IPS-15b (cell line): Measurements from ENCODE around the gene RPL15.
A peak's percentile ranks its signal among the peaks of the same experiment; 100 is the strongest.
"Not testable (repeated sequence)": the region's sequence is repeated elsewhere in the genome, so short reads cannot be mapped to it uniquely, and the experiment has no call there.

Source experiments
- H3K27me3 ChIP-seq: one replicate; pipeline ENCODE4 v1.6.1; 2013; ENCODE audit warnings: low read length; ENCODE audit not compliant: control insufficient read depth, insufficient read depth
- H3K36me3 ChIP-seq: one replicate; pipeline ENCODE4 v1.6.1; 2013; ENCODE audit warnings: low read length; ENCODE audit not compliant: control insufficient read depth, insufficient read depth
- H3K4me1 ChIP-seq: one replicate; pipeline ENCODE4 v1.6.1; 2013; ENCODE audit warnings: mild to moderate bottlenecking, low read length; ENCODE audit not compliant: control insufficient read depth, insufficient read depth
- H3K4me3 ChIP-seq: one replicate; pipeline ENCODE4 v1.5.1; 2013; ENCODE audit warnings: low read depth, low read length
- H3K9ac ChIP-seq: one replicate; pipeline ENCODE4 v1.6.1; 2013; ENCODE audit warnings: low read depth, mild to moderate bottlenecking, low read length
- H3K9me3 ChIP-seq: one replicate; pipeline ENCODE4 v1.6.1; 2013; ENCODE audit warnings: mild to moderate bottlenecking, low read length; ENCODE audit not compliant: control insufficient read depth, insufficient read depth

Gene RPL15

GRCh38 chr3:23916886-23917678 lies at the start of gene RPL15, which contains the start of gene NKIRAS1:
RPL15 (plus strand) TSS chr3:23917132; CDS start chr3:23917860, 728 bp downstream.
NKIRAS1 (minus strand) TSS chr3:23916990; CDS start chr3:23910904, 6,086 bp downstream.
- H3K36me3 ChIP-seq: peaks cover 13% of the 10 kb centered on the region
- H3K27me3 ChIP-seq: peaks cover 8% of the 10 kb centered on the region
- H3K9ac ChIP-seq: peak within 1 kb of the TSS; percentile 99
- H3K4me1 ChIP-seq: no peaks in the 10 kb centered on the region
- no peaks in the 10 kb centered on the region for H3K9me3 ChIP-seq
- H3K4me3 ChIP-seq: peak within 1 kb of the TSS; percentile 94

DNA sequence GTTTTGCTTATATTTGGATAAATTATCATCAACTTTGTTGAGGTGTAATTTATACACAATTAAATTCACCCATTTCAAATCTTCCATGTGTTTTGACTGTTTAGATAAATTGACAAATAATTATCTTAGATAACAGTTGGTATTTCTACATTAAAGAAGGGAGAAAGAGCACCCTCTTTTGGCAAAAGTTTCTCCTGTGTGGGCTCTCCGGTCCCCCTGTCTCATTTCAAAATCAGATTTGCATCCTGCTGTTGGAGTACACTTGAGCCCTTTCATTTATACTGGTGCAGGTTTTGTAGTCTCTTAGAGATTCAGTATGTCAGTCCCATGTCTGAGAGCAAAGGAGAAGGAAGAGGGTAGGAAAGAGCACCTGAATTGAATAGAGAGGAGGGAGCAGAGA lies 49.5 kb upstream of the RPL15 start:
- Histone ChIP-seq H3K27me3 (no peaks in the 10 kb centered on the region), H3K36me3 (no peaks in the 10 kb centered on the region)

DNA sequence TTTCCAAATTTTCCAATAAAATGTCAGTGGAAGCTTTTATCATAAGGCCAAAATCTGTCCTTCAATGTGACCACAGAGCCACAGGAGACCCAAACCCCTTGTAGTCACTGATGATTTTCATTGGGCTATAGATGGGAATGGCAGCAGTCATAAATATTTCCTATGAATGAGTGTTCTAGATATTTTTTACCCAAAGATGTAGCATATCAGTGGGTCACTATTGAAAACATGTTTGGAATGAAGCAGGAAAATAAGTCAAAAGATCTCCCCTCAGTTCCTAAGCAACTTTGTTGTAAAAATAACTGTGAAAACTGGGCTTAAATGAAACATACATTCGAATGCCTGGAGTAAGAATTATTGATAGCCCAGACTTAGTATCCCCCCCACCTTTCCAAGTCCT lies 49.1 kb upstream of the RPL15 start:
- Histone ChIP-seq H3K27me3 (no peaks in the 10 kb centered on the region), H3K4me3 (no peak overlapping the region), H3K9me3 (no peaks in the 10 kb centered on the region), H3K36me3 (no peaks in the 10 kb centered on the region), H3K4me1 (peaks cover 17% of the 10 kb centered on the region), H3K9ac (no peak overlapping the region)

More for the DNA sequence above, 49.5 kb upstream of the RPL15 start:
- Histone ChIP-seq H3K9ac (no peak overlapping the region), H3K4me3 (no peak overlapping the region), H3K4me1 (peaks cover 17% of the 10 kb centered on the region), H3K9me3 (no peaks in the 10 kb centered on the region)

DNA sequence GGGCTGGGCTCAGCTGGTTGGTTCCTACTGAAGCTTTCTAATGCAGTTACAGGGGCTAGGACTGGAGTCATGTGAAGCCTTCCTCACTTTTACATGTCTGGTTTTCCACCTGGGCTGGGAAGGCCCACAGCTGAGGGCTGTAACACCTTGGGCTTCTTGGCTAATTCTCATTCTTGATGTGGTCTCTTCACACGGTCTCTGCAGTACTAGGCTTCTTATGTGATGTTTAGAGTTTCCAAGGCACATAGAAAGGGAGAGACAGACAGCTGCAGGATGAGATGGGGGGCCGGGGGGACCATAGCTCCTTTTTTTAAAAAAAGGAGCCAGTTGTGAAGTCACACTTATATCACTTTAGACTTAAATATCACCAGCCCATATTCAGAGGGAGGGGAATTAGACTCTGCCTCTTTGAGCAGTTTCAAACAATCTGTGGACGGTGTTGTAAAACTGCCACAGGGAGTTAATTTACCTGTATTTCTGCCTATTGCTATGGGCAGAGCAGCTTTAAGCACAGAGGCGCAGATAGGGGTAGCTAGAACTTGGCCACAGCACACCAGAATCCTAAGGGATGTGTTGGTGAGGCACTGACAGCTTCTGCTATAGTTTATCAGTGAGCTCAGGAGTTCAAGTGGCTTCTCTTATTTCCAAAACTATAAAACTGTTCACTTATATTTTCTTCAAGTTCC lies 46.8 kb upstream of the RPL15 start:
- no peaks in the 10 kb centered on the region for H3K36me3 ChIP-seq
- H3K4me1 ChIP-seq: peaks cover 14% of the 10 kb centered on the region
- H3K9ac ChIP-seq: no peak overlapping the region
- no peaks in the 10 kb centered on the region for H3K9me3 ChIP-seq
- H3K27me3 ChIP-seq: no peaks in the 10 kb centered on the region
- H3K4me3 ChIP-seq: no peak overlapping the region

- H3K9me3 ChIP-seq, H3K27me3 ChIP-seq, H3K36me3 ChIP-seq, H3K4me3 ChIP-seq, H3K9ac ChIP-seq: not testable (repeated sequence)
- H3K4me1 ChIP-seq: peaks cover 10% of the 10 kb centered on the region
Measured at GRCh38 chr3:23870663-23871043, 46.3 kb upstream of the RPL15 start.

- H3K9ac ChIP-seq, H3K4me3 ChIP-seq, H3K9me3 ChIP-seq, H3K4me1 ChIP-seq, H3K27me3 ChIP-seq, H3K36me3 ChIP-seq: not testable (repeated sequence)
Measured at GRCh38 chr3:23871361-23871760, 45.6 kb upstream of the RPL15 start.

- H3K36me3 ChIP-seq: no peaks in the 10 kb centered on the region
- H3K4me1 ChIP-seq: no peaks in the 10 kb centered on the region
- H3K4me3 ChIP-seq: no peak overlapping the region
- H3K9me3 ChIP-seq: no peaks in the 10 kb centered on the region
- no peaks in the 10 kb centered on the region for H3K27me3 ChIP-seq
- no peak overlapping the region for H3K9ac ChIP-seq
Measured at GRCh38 chr3:23872330-23872729, 44.6 kb upstream of the RPL15 start.

DNA sequence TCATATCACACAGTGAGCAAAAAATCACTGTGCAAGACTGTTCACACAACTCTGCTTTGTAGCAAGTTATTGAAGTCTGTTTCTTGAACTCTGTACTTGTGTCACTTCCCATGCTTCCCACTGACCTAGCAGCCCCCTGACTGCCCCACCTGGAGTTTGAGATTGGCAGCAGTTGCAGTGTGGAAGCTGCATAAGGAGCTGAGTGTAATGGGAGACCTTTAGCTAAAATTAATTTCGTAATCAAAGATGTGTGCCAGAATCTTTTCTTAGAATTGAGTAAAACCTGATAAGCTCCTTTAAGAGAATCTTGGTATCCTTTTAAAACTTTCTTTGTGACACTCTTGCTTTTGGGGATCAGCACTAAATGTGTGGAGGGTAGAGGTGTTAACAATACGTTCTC lies 43.0 kb upstream of the RPL15 start:
- Histone ChIP-seq H3K9ac (no peak overlapping the region), H3K9me3 (peaks cover 4% of the 10 kb centered on the region), H3K4me1 (no peaks in the 10 kb centered on the region), H3K36me3 (no peaks in the 10 kb centered on the region), H3K4me3 (no peak overlapping the region), H3K27me3 (no peaks in the 10 kb centered on the region)

GRCh38 chr3:23874359-23875112 lies 42.4 kb upstream of the RPL15 start:
- no peaks in the 10 kb centered on the region for H3K4me1 ChIP-seq
- no peak overlapping the region for H3K9ac ChIP-seq
- peaks cover 4% of the 10 kb centered on the region for H3K9me3 ChIP-seq
- no peaks in the 10 kb centered on the region for H3K36me3 ChIP-seq
- H3K4me3 ChIP-seq: no peak overlapping the region
- no peaks in the 10 kb centered on the region for H3K27me3 ChIP-seq

DNA sequence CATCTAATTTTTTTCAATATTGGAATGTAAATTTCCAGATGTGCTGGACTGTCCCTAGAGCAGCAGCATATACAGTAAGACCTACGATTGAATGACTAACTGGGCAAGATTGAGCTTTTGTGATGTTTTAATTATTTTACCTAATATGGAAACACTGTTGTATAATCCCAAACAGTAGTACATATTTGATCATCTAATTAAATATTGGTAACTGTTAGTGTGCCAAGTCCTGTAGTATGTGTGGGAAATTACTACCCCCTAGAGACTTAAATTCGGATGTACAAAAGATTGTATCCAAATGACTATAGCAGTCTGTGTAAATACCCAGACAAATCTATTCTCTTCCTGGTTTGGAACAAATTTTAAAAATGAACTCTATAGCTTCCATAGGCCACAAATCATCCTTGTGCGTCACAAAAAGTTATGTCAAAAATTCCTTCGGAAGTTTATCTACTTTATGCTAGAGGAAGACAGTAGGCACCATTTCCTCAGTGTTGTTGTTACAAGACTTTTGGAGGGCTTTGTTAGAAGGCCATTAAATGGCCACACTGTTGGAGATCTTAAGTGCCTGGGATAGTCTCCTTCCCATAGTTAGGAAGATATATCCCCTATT lies 41.7 kb upstream of the RPL15 start:
- Histone ChIP-seq H3K9me3 (peaks cover 4% of the 10 kb centered on the region), H3K4me1 (no peaks in the 10 kb centered on the region), H3K4me3 (no peak overlapping the region), H3K9ac (no peak overlapping the region), H3K27me3 (no peaks in the 10 kb centered on the region), H3K36me3 (no peaks in the 10 kb centered on the region)

DNA sequence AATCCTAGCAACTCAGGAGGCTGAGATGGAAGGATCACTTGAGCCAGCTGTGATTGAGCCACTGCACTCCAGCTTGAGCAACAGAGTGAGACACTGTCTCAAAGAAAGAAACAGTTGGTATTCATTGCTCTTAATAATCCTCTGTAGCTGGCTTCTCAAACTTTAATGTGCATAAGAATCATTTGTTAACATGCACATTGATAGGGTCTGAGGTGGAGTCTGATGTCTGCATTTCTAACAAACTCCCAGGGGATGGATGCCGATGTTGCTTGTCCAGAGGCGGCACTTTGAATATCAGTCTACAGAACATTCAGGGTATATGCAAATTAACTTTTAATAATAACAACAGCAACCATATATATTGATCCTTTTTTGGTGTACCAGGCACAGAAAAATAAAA lies 40.0 kb upstream of the RPL15 start:
- Histone ChIP-seq H3K27me3 (no peaks in the 10 kb centered on the region), H3K36me3 (no peaks in the 10 kb centered on the region), H3K4me3 (no peak overlapping the region), H3K4me1 (no peaks in the 10 kb centered on the region), H3K9me3 (peaks cover 4% of the 10 kb centered on the region), H3K9ac (no peak overlapping the region)
